Psoas muscle (tissue), 8 donors: ENCODE data around the gene FBXW8. TPM values are rescaled to one million over a fixed set of nuclear protein-coding genes. Genes with fewer than 3 reads are reported as not detected.
A peak's percentile ranks its signal among the peaks of the same experiment; 100 is the strongest.

Experiments
- ATAC-seq, 4 donors: fragments of 200-7000 bp; cut with Tn5 transposase; one replicate each; pipeline ENCODE4 v1.9.1; 2020; ENCODE audit warnings: moderate library complexity in 3 of 4, mild to moderate bottlenecking in 2 of 4
- DNase-seq, 2 donors: peaks; one replicate each; pipeline ENCODE4 v3.0.0-alpha.2; 2020
- H3K27ac ChIP-seq: fragments of 200-600 bp; one replicate; pipeline ENCODE4 v1.8.0; 2022
- H3K27me3 ChIP-seq, 3 donors: fragments of 200-600 bp in 1 of 3; one replicate each; pipeline versions ENCODE4 v1.6.1 to v1.8.0; 2013 to 2022; ENCODE audit warnings: low read length in 2 of 3, mild to moderate bottlenecking in 2 of 3, moderate library complexity in 1 of 3; ENCODE audit not compliant: insufficient read depth in 3 of 3
- H3K36me3 ChIP-seq, 2 donors: fragments of 200-600 bp in 1 of 2; one replicate each; pipeline versions ENCODE4 v1.6.1 to v1.8.0; 2013 to 2022; ENCODE audit warnings: low read depth in 1 of 2, mild to moderate bottlenecking in 1 of 2, moderate library complexity in 1 of 2; ENCODE audit not compliant: insufficient read depth in 1 of 2
- H3K4me1 ChIP-seq: fragments of 200-600 bp; one replicate; pipeline ENCODE4 v1.8.0; 2022
- H3K4me3 ChIP-seq: fragments of 200-600 bp; one replicate; pipeline ENCODE4 v1.8.0; 2022; ENCODE audit warnings: mild to moderate bottlenecking
- H3K9me3 ChIP-seq: fragments of 200-600 bp; one replicate; pipeline ENCODE4 v1.8.0; 2022
- CTCF ChIP-seq: fragments of 200-600 bp; IDR thresholded peaks from one replicate; pipeline ENCODE4 v1.8.0; 2022; ENCODE audit warnings: antibody characterized with exemption
- WGBS, 3 donors: extraction: QIAGEN DNeasy Blood & Tissue Kit; methylation state at CpG; one replicate each; pipeline versions ENCODE4 v1.1.6 to v1.1.7; 2013; 5-methylcytosine and 5-hydroxymethylcytosine counted together
- intact Hi-C, 2 donors: fragments of 100-400 bp; cut with DNase I; formaldehyde crosslinking; loops; one replicate each; pipeline versions ENCODE4 v1.11.0 to v1.14.2; 2022
- long read RNA-seq, 2 donors: library from polyadenylated mRNA; unstranded; transcript quantifications; one replicate each; pipeline ENCODE4 v2.0.0, GENCODE V29; 2021
- polyA plus RNA-seq, 3 donors: library from polyadenylated mRNA; stranded (reverse); fragments of 200-250 nt; gene quantifications; one replicate each; pipeline ENCODE4 v1.2.3, GENCODE V29; 2013
- total RNA-seq, 4 donors: library from RNA; stranded (reverse); fragmentation: NEBNext Ultra II Directional in 2 of 4; extraction: Animal tissue kit (Norgen Biotek cat#: 25700) in 2 of 4; gene quantifications; one replicate each; pipeline versions ENCODE4 v1.2.1 to v1.2.4, GENCODE V29; 2021 to 2023
- donor health status: healthy with polysubstance abuse.
- donor health status: DM: no; HTN: no; CAD: no; lungs with moderate emphysema.
- donor health status: Bipolar disorder and iron deficiency.
- donor health status: healthy.
- donor health status: DM: yes; HTN: yes; CAD: no.
- donor health status: DM: no; HTN: no; CAD: no.
- donor health status: DM: no; HTN: no; CAD: no.
- donor health status: DM: yes; HTN: yes; CAD: no.

The FBXW8 gene, protein sequence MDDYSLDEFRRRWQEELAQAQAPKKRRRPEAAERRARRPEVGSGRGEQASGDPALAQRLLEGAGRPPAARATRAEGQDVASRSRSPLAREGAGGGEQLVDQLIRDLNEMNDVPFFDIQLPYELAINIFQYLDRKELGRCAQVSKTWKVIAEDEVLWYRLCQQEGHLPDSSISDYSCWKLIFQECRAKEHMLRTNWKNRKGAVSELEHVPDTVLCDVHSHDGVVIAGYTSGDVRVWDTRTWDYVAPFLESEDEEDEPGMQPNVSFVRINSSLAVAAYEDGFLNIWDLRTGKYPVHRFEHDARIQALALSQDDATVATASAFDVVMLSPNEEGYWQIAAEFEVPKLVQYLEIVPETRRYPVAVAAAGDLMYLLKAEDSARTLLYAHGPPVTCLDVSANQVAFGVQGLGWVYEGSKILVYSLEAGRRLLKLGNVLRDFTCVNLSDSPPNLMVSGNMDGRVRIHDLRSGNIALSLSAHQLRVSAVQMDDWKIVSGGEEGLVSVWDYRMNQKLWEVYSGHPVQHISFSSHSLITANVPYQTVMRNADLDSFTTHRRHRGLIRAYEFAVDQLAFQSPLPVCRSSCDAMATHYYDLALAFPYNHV
- total RNA-seq (1 to 10 TPM; 3.0 to 5.7 (median 4.9) TPM), polyA plus RNA-seq (1 to 10 TPM; 1.1 to 2.2 (median 1.7) TPM)
- long read RNA-seq, donor 1, full-length matches to known transcripts, result 7 of 11 reads
- long read RNA-seq, donor 1, partial matches to known transcripts, result 1 of 11 reads
- long read RNA-seq, donor 1, other reads (novel, unspliced or antisense), result 3 of 11 reads
- long read RNA-seq, donor 2, full-length matches to known transcripts, result 2 of 3 reads
- long read RNA-seq, donor 2, partial matches to known transcripts, result 0 of 3 reads
- long read RNA-seq, donor 2, other reads (novel, unspliced or antisense), result 1 of 3 reads

DNA sequence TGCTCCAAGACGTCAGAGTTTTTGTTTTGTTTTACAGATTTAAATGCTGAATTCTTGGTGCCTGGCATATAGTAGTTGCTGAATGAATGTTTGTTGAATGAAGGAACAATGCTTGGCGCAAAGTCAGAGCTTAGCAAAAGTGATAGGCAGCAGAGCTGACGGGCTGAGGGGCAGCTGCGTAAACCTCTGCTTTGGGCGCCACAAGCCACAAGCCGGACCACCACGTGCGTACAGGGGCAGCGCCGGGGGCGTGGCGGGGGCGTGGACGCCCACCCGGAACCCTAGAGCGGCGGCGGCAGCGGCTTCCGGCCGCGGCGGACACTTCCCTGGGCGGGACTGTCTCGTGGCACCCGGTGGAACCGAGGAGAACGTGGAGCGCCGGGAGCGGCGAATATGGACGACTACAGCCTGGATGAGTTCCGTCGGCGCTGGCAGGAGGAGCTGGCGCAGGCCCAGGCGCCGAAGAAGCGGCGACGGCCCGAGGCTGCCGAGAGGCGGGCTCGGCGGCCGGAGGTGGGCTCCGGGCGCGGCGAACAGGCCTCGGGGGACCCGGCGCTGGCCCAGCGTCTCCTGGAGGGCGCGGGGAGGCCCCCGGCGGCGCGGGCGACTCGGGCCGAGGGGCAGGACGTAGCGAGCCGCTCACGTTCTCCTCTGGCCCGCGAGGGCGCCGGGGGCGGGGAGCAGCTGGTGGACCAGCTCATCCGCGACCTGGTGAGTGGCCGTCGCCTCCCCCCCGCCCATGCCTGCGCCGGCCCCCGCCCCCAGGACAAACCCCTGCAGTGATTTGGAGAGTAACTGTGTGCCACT is at the start of gene FBXW8:
Gene FBXW8, plus strand, starts transcription at position 306 of the 807 bp plus-strand sequence. Its CDS starts 88 bp downstream, at position 394.
- Histone ChIP-seq H3K9me3 (no peaks in the 10 kb centered on the region), H3K36me3 (peaks cover 0 to 7% of the 10 kb centered on the region in 2 donors), H3K27ac (peak within 1 kb of the TSS; percentile 88), H3K4me1 (no peaks in the 10 kb centered on the region), H3K27me3 (no peaks in the 10 kb centered on the region), H3K4me3 (peak within 1 kb of the TSS; percentile 94)
- peak; percentile 90 to 96 (median 93) for ATAC-seq
- TF ChIP-seq CTCF, result no peak
- intact Hi-C loops, result no loop called here
- peak; percentile 78 to 84 for DNase-seq
- 0% methylated on average over 48 to 82 of the region's 82 CpGs for WGBS, 3 donors

GRCh38 chr12:116861320-116861719 is 49.4 kb upstream of the FBXW8 start:
- H3K4me3 ChIP-seq, result no peak overlapping the region
- no peaks in the 10 kb centered on the region for H3K4me1 ChIP-seq
- no peaks in the 10 kb centered on the region for H3K36me3 ChIP-seq
- DNase-seq, result peak; percentile 40 to 64
- ATAC-seq, result no peak
- H3K27ac ChIP-seq, result no peak overlapping the region
- H3K9me3 ChIP-seq, result no peaks in the 10 kb centered on the region
- TF ChIP-seq CTCF, result no peak
- peaks cover 0 to 5% (median 4%) of the 10 kb centered on the region in 3 donors for H3K27me3 ChIP-seq
- 16 to 19% (median 17%) methylated on average over 11 to 12 of the region's 12 CpGs for WGBS, 3 donors
- intact Hi-C loops, result no loop called here

DNA sequence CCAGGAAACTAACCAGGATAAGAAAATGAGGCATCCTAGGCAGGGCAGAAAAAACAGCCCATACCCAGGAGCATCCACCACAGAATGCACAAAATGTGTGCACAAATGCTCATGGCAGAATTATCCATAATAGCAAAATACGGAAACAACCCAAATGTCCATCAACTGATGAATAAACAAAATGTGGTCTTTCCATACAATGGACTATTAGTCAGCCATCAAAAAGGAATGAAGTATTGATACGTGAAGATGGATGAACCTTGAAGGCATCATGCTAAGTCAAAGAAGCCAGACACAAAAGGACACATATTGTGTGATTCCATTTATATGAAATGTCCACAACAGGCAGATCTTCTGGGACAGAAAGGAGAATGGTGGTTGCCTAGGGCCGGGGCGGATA is 48.6 kb upstream of the FBXW8 start:
- H3K4me3 ChIP-seq, result no peak overlapping the region
- no peaks in the 10 kb centered on the region for H3K9me3 ChIP-seq
- no peaks in the 10 kb centered on the region for H3K36me3 ChIP-seq
- DNase-seq (no peak), ATAC-seq (no peak)
- TF ChIP-seq CTCF, result no peak
- WGBS, 3 donors, result 94 to 98% (median 97%) methylated on average over 4 of the region's 4 CpGs
- H3K4me1 ChIP-seq, result no peaks in the 10 kb centered on the region
- intact Hi-C loops, result no loop called here
- H3K27me3 ChIP-seq, result peaks cover 0 to 5% (median 4%) of the 10 kb centered on the region in 3 donors
- no peak overlapping the region for H3K27ac ChIP-seq

- no peak overlapping the region for H3K27ac ChIP-seq
- H3K9me3 ChIP-seq, result no peaks in the 10 kb centered on the region
- H3K36me3 ChIP-seq, result no peaks in the 10 kb centered on the region
- intact Hi-C loops, result no loop called here
- ATAC-seq (no peak), DNase-seq (no peak)
- no peak overlapping the region for H3K4me3 ChIP-seq
- peak; percentile 10 for TF ChIP-seq CTCF
- WGBS, 3 donors, result 47 to 55% (median 50%) methylated on average over 6 of the region's 6 CpGs
- H3K27me3 ChIP-seq, result peaks cover 0 to 4% (median 0%) of the 10 kb centered on the region in 3 donors
- no peaks in the 10 kb centered on the region for H3K4me1 ChIP-seq
Observed at GRCh38 chr12:116863275-116863767, 47.4 kb upstream of the FBXW8 start.
